Panc1 (cell line): ENCODE results near the gene NUDT4. TPM values are rescaled to one million over a fixed set of nuclear protein-coding genes. Genes with fewer than 3 reads are reported as not detected.

ENCODE experiments used
- ATAC-seq: fragments of 200-7000 bp; cut with Tn5 transposase; 2 replicates; pipeline ENCODE4 v1.9.1; 2020; ENCODE audit warnings: mild to moderate bottlenecking, moderate library complexity
- BruUV-seq: library from RNA; stranded (reverse); fragments of 400-500 nt; replicated peaks from 2 replicates; lab custom pipeline; 2021; lab: Mats Ljungman, UMichigan
- CTCF ChIA-PET: fragments of 300-600 bp; sonication (Branson Sonifier 250); formaldehyde crosslinking; loops from one replicate; lab custom pipeline; 2022; ENCODE audit warnings: antibody characterized with exemption; lab: Charles Lee
- POLR2A ChIA-PET: fragments of 300-600 bp; sonication (Branson Sonifier 250); formaldehyde crosslinking; loops from one replicate; lab custom pipeline; 2022; ENCODE audit warnings: antibody characterized with exemption; lab: Charles Lee
- DNase-seq: peaks from one replicate; pipeline ENCODE4 v3.0.0-alpha.2; 2010; ENCODE audit warnings: low read depth, low spot score
- H3K27ac ChIP-seq: 2 replicates; pipeline ENCODE4 v1.5.1; 2011; ENCODE audit warnings: mild to moderate bottlenecking, low read length, inconsistent platforms
- H3K27me3 ChIP-seq: fragments of 200-500 bp; sonication (Bioruptor generic); 2 replicates; pipeline ENCODE4 v1.6.0; 2014; ENCODE audit warnings: low read length, inconsistent platforms; ENCODE audit not compliant: control insufficient read depth, insufficient read depth
- H3K36me3 ChIP-seq: fragments of 200-500 bp; sonication (Bioruptor generic); 2 replicates; pipeline ENCODE4 v1.5.1; 2014; ENCODE audit warnings: inconsistent platforms, mild to moderate bottlenecking, low read length, moderate library complexity; ENCODE audit not compliant: control insufficient read depth, insufficient read depth
- H3K4me1 ChIP-seq: 2 replicates; pipeline ENCODE4 v1.5.1; 2011; ENCODE audit warnings: inconsistent platforms, mild to moderate bottlenecking, low read length, moderate library complexity; ENCODE audit not compliant: control insufficient read depth, insufficient read depth
- H3K4me3 ChIP-seq, 2 experiments: 2 replicates each; pipeline ENCODE4 v1.5.1; 2011 to 2012; ENCODE audit warnings: low read depth in 2 of 2, low read length in 2 of 2, mild to moderate bottlenecking in 2 of 2, inconsistent platforms in 1 of 2, moderate library complexity in 1 of 2
- H3K9me3 ChIP-seq: fragments of 200-500 bp; sonication (Bioruptor generic); 2 replicates; pipeline ENCODE4 v1.5.1; 2014; ENCODE audit warnings: low read depth, mild to moderate bottlenecking, inconsistent platforms, low read length, moderate library complexity; ENCODE audit not compliant: control insufficient read depth, insufficient read depth
- POLR2AphosphoS5 ChIP-seq: IDR thresholded peaks from 2 replicates; pipeline ENCODE4 v1.6.1; 2012; ENCODE audit warnings: mild to moderate bottlenecking, low read depth, low read length, moderate library complexity
- SIN3A ChIP-seq: IDR thresholded peaks from 2 replicates; pipeline ENCODE4 v1.6.1; 2012; ENCODE audit warnings: low read depth, mild to moderate bottlenecking, low read length, moderate library complexity, borderline replicate concordance; ENCODE audit not compliant: insufficient read depth
- TCF7L2 ChIP-seq: IDR thresholded peaks from 2 replicates; pipeline ENCODE4 v1.6.1; 2011; ENCODE audit warnings: mild to moderate bottlenecking, low read depth, low read length, inconsistent platforms
- in situ Hi-C: cut with HindIII; loops from 2 replicates; pipeline ENCODE4 v1.10.0; 2016; ENCODE audit warnings: low sequenced_read_pairs, low pct_unique_long_range_greater_than_20kb
- intact Hi-C: fragments of 100-400 bp; cut with micrococcal nuclease; formaldehyde crosslinking; loops from one replicate; pipeline ENCODE4 v1.10.0; 2022; ENCODE audit not compliant: unreplicated experiment
- total RNA-seq: library from RNA; stranded (reverse); gene quantifications from one replicate; pipeline ENCODE4 v1.2.1, GENCODE V29; 2021; ENCODE audit not compliant: unreplicated experiment
- TF ChIP-seq, protein P1 (sequence below), 2 experiments: IDR thresholded peaks; 2 replicates each; pipeline ENCODE4 v1.6.1; 2011 to 2012; ENCODE audit warnings: low read depth in 2 of 2, control low read depth in 1 of 2, low read length in 1 of 2, mild to moderate bottlenecking in 1 of 2, moderate library complexity in 1 of 2; ENCODE audit not compliant: insufficient read depth in 1 of 2
- TF ChIP-seq, protein P2 (sequence below): fragments of 450-650 bp; IDR thresholded peaks from 2 replicates; pipeline ENCODE4 v1.5.1; 2017; ENCODE audit warnings: mild to moderate bottlenecking

Gene NUDT4
- total RNA-seq, 1 experiment from 2014 or later, result 45.7 TPM

DNA sequence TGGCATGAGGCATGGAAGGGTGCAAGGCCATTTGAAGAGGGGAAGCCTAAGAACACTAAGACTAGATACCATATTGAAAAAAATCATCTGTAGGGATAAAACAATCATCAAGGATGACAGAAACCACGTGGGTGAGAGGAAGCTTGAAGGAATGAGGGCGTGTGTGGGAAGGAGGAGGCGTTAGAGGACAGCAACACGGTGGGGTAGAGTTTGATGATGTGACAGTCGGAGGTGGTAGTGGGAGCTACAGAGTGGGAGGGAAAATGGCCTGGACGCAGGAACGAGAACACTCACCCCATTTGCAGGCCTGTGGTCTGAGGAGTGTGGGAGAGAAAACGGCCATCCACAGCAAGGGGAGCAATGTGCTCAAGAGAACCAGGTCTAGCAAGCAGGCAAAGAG, 25.4 kb upstream of the NUDT4 start:
- H3K9me3 ChIP-seq, result no peaks in the 10 kb centered on the region
- no peaks in the 10 kb centered on the region for H3K4me1 ChIP-seq
- no peak overlapping the region for H3K27ac ChIP-seq
- intact Hi-C loops (no loop called here), in situ Hi-C loops (no loop called here)
- H3K36me3 ChIP-seq, result no peaks in the 10 kb centered on the region
- POLR2A ChIA-PET, result no interaction called here
- DNase-seq, result no peak
- no peak for ATAC-seq
- CTCF ChIA-PET, result no interaction called here
- BruUV-seq, result no TSS peak
- H3K4me3 ChIP-seq, result no peak overlapping the region
- no peak for TF ChIP-seq SIN3A
- TF ChIP-seq, protein P1, sequence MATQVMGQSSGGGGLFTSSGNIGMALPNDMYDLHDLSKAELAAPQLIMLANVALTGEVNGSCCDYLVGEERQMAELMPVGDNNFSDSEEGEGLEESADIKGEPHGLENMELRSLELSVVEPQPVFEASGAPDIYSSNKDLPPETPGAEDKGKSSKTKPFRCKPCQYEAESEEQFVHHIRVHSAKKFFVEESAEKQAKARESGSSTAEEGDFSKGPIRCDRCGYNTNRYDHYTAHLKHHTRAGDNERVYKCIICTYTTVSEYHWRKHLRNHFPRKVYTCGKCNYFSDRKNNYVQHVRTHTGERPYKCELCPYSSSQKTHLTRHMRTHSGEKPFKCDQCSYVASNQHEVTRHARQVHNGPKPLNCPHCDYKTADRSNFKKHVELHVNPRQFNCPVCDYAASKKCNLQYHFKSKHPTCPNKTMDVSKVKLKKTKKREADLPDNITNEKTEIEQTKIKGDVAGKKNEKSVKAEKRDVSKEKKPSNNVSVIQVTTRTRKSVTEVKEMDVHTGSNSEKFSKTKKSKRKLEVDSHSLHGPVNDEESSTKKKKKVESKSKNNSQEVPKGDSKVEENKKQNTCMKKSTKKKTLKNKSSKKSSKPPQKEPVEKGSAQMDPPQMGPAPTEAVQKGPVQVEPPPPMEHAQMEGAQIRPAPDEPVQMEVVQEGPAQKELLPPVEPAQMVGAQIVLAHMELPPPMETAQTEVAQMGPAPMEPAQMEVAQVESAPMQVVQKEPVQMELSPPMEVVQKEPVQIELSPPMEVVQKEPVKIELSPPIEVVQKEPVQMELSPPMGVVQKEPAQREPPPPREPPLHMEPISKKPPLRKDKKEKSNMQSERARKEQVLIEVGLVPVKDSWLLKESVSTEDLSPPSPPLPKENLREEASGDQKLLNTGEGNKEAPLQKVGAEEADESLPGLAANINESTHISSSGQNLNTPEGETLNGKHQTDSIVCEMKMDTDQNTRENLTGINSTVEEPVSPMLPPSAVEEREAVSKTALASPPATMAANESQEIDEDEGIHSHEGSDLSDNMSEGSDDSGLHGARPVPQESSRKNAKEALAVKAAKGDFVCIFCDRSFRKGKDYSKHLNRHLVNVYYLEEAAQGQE (IDR thresholded peaks at IDR 0.05; ENCODE audit: insufficient read depth in 1 of 2, low read depth in 2 of 2, low read length in 1 of 2), result no peak
- TF ChIP-seq TCF7L2, result no peak
- TF ChIP-seq POLR2AphosphoS5, result no peak
- TF ChIP-seq, protein P2, sequence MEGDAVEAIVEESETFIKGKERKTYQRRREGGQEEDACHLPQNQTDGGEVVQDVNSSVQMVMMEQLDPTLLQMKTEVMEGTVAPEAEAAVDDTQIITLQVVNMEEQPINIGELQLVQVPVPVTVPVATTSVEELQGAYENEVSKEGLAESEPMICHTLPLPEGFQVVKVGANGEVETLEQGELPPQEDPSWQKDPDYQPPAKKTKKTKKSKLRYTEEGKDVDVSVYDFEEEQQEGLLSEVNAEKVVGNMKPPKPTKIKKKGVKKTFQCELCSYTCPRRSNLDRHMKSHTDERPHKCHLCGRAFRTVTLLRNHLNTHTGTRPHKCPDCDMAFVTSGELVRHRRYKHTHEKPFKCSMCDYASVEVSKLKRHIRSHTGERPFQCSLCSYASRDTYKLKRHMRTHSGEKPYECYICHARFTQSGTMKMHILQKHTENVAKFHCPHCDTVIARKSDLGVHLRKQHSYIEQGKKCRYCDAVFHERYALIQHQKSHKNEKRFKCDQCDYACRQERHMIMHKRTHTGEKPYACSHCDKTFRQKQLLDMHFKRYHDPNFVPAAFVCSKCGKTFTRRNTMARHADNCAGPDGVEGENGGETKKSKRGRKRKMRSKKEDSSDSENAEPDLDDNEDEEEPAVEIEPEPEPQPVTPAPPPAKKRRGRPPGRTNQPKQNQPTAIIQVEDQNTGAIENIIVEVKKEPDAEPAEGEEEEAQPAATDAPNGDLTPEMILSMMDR, result no peak
- H3K27me3 ChIP-seq, result no peaks in the 10 kb centered on the region

- no peak for ATAC-seq
These were observed 21.5 kb upstream of the NUDT4 start for GRCh38 chr12:93356214-93356613.

More at GRCh38 chr12:93356214-93356613, 21.5 kb upstream of the NUDT4 start:
- no peak for DNase-seq
- intact Hi-C loops, result no loop called here
- Histone ChIP-seq H3K27ac (no peak overlapping the region), H3K4me3 (no peak overlapping the region), H3K27me3 (no peaks in the 10 kb centered on the region), H3K9me3 (no peaks in the 10 kb centered on the region), H3K36me3 (no peaks in the 10 kb centered on the region), H3K4me1 (no peaks in the 10 kb centered on the region)
- no peak for TF ChIP-seq SIN3A
- no peak for TF ChIP-seq POLR2AphosphoS5
- no peak for TF ChIP-seq TCF7L2
- TF ChIP-seq, protein P1 (IDR thresholded peaks at IDR 0.05; ENCODE audit: insufficient read depth in 1 of 2, low read depth in 2 of 2, low read length in 1 of 2), result no peak
- TF ChIP-seq, protein P2, result no peak
- POLR2A ChIA-PET, result no interaction called here
- BruUV-seq, result no TSS peak
- CTCF ChIA-PET, result no interaction called here
- in situ Hi-C loops, result no loop called here
